ENCODE data around the gene GALNTL6.
A peak's percentile ranks its signal among the peaks of the same experiment; 100 is the strongest.

GALNTL6 gene

GRCh38 chr4:172983631-172984030 lies 1170.4 kb downstream of the GALNTL6 start:
- no peak overlapping the region for H3K27ac ChIP-seq
- TF ChIP-seq CTCF (conservative IDR thresholded peaks at IDR 0.05), result no peak

GRCh38 chr4:172985552-172985951 lies 1172.3 kb downstream of the GALNTL6 start:
- H3K27ac ChIP-seq, result no peak overlapping the region

GRCh38 chr4:172986114-172986513 lies 1172.9 kb downstream of the GALNTL6 start:
- H3K27ac ChIP-seq, result no peak overlapping the region
- TF ChIP-seq CTCF (conservative IDR thresholded peaks at IDR 0.05), result no peak

More at GRCh38 chr4:172985552-172985951, 1172.3 kb downstream of the GALNTL6 start:
- no peak for TF ChIP-seq CTCF (conservative IDR thresholded peaks at IDR 0.05)

- H3K27ac ChIP-seq, result peak overlapping the region; percentile 61
- TF ChIP-seq CTCF (conservative IDR thresholded peaks at IDR 0.05), result no peak
Measured at GRCh38 chr4:172989984-172990820, 1177.0 kb downstream of the GALNTL6 start.

GRCh38 chr4:172992648-172993378 lies 1179.6 kb downstream of the GALNTL6 start:
- H3K27ac ChIP-seq, result no peak overlapping the region
- no peak for TF ChIP-seq CTCF (conservative IDR thresholded peaks at IDR 0.05)

GRCh38 chr4:172995161-172995560 lies 1182.0 kb downstream of the GALNTL6 start:
- no peak for TF ChIP-seq CTCF (conservative IDR thresholded peaks at IDR 0.05)
- no peak overlapping the region for H3K27ac ChIP-seq

- no peak overlapping the region for H3K27ac ChIP-seq
- no peak for TF ChIP-seq CTCF (conservative IDR thresholded peaks at IDR 0.05)
Measured at GRCh38 chr4:172995704-172996103, 1182.5 kb downstream of the GALNTL6 start.

Measured in VCaP (cell line).